Measurements from ENCODE around the gene CLPTM1L.

GRCh38 chr5:1383886-1384401 lies 39.0 kb upstream of the CLPTM1L start:
- TF ChIP-seq POLR2A (IDR thresholded peaks at IDR 0.05) (no peak), CTCF (IDR thresholded peaks at IDR 0.05) (no peak), EP300 (IDR thresholded peaks at IDR 0.05) (no peak)

All from tibial nerve (tissue), 4 donors.